Heart right ventricle (tissue), 16 donors: ENCODE results near the gene CARMIL1. TPM values are rescaled to one million over a fixed set of nuclear protein-coding genes. Genes with fewer than 3 reads are reported as not detected.

Source experiments
- ATAC-seq, 8 donors: fragments of 200-7000 bp; cut with Tn5 transposase; one replicate each; pipeline ENCODE4 v1.9.1; 2020; ENCODE audit warnings: mild to moderate bottlenecking in 8 of 8, moderate library complexity in 8 of 8, moderate number of reproducible peaks in 1 of 8
- DNase-seq, 2 donors: peaks; one replicate each; pipeline ENCODE4 v3.0.0-alpha.2; 2020
- H3K27ac ChIP-seq, 10 donors: fragments of 200-600 bp; sonication (generic) in 2 of 10; one replicate each; pipeline versions ENCODE4 v1.5.0 to v1.8.0; 2020 to 2022; ENCODE audit warnings: mild to moderate bottlenecking in 3 of 10
- H3K27me3 ChIP-seq, 7 donors: fragments of 200-600 bp; one replicate each; pipeline ENCODE4 v1.8.0; 2021 to 2022; ENCODE audit warnings: mild to moderate bottlenecking in 2 of 7
- H3K36me3 ChIP-seq, 9 donors: fragments of 200-600 bp; sonication (generic) in 1 of 9; one replicate each; pipeline versions ENCODE4 v1.5.0 to v1.8.0; 2020 to 2022; ENCODE audit warnings: mild to moderate bottlenecking in 2 of 9
- H3K4me1 ChIP-seq, 9 donors: fragments of 200-600 bp; sonication (generic) in 1 of 9; one replicate each; pipeline versions ENCODE4 v1.5.0 to v1.8.0; 2020 to 2022; ENCODE audit warnings: mild to moderate bottlenecking in 4 of 9
- H3K4me3 ChIP-seq, 10 donors: fragments of 200-600 bp; sonication (generic) in 2 of 10; one replicate each; pipeline versions ENCODE4 v1.5.0 to v1.8.0; 2020 to 2022; ENCODE audit warnings: mild to moderate bottlenecking in 7 of 10, moderate library complexity in 2 of 10
- H3K9me3 ChIP-seq, 11 donors: fragments of 200-600 bp in 10 of 11; sonication (generic) in 2 of 11; one replicate each; pipeline versions ENCODE4 v1.5.0 to v1.8.0; 2013 to 2022; ENCODE audit warnings: mild to moderate bottlenecking in 2 of 11, control low read depth in 1 of 11, moderate library complexity in 1 of 11
- WGBS, 2 donors: extraction: QIAGEN DNeasy Blood & Tissue Kit; methylation state at CpG; one replicate each; pipeline ENCODE4 v1.1.7; 2013; ENCODE audit warnings: inconsistent platforms in 1 of 2; 5-methylcytosine and 5-hydroxymethylcytosine counted together
- intact Hi-C, 10 donors: fragments of 100-400 bp; cut with DNase I; formaldehyde crosslinking; loops; one replicate each; pipeline versions ENCODE4 v1.11.1 to v1.14.2; 2022
- polyA plus RNA-seq, 2 donors: library from polyadenylated mRNA; stranded (reverse); fragments of 200-250 nt; gene quantifications; one replicate each; pipeline ENCODE4 v1.2.3, GENCODE V29; 2013
- total RNA-seq, 10 donors: library from RNA; stranded (reverse); fragmentation: NEBNext Ultra II Directional in 3 of 10; extraction: Animal tissue kit (Norgen Biotek cat#: 25700) in 3 of 10; gene quantifications; one replicate each; pipeline versions ENCODE4 v1.2.1 to v1.2.4, GENCODE V29; 2021 to 2023
- TF ChIP-seq, protein P1 (sequence below), 9 donors: fragments of 200-600 bp; sonication (generic) in 2 of 9; IDR thresholded peaks; one replicate each; pipeline versions ENCODE4 v1.5.0 to v1.8.0; 2021 to 2022; ENCODE audit warnings: antibody characterized with exemption in 9 of 9, mild to moderate bottlenecking in 5 of 9, moderate library complexity in 1 of 9
- donor health status: Arrhythmogenic right ventricular cardiomyopathy.
- donor health status: ischemic (EF 13 %, LVEDD 7.1; RV severe dilation, severe dysfunction).
- donor health status: healthy with polysubstance abuse.
- donor health status: DM: no; HTN: yes; CAD: no.
- donor health status: DM: no; HTN: no; CAD: no.
- donor health status: ischemic (EF 25% LVEDD 6.9; RV normal size, moderate dysfunction).
- donor health status: ischemic (EF 25% LVEDD 5.7; RV mildly dilated, moderate dysfunction).
- donor health status: healthy.
- donor health status: DM: yes; HTN: yes; CAD: no.
- donor health status: Ischemic cardiomyopathy.
- donor health status: ischemic (EF 35%, LVEDD 5.7; RV mildly dilated, moderate dysfunction).
- donor health status: nonischemic (EF 11% LVEDD 7.7; RV severe dilation, severe dysfunction).
- donor health status: DM: yes; HTN: yes; CAD: no.
- donor health status: PGD.
- donor health status: ischemic (EF 29% LVEDD 5.4; RV normal size, mild dysfunction).
- donor health status: nonischemic (EF 23%, LVEDD 6.1; RV moderate dilation, normal function).

The CARMIL1 gene
- total and polyA plus RNA-seq, 12 donors = 1.2 to 10.3 (median 4.1) TPM

DNA sequence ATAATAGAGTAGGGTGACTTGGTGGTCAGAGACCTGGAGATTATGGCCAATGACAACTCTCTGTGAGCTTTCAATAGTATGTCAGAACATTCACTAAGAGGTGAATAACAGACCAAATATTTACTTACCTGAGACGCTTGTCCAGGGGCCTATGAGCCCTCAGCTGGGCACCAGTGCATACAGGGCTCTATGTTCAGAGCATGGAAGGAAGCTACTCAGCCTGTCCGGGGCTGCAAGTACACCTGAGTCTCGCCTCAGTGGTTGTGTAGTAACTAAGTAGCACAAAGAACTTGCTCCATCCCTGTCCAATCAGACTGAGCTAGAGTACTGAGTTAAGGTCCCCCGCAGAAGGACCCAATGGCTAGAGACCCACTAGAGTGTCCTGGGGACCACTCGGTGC, 361.3 kb downstream of the CARMIL1 start:
- ATAC-seq (no peak), DNase-seq (no peak)
- Histone ChIP-seq H3K27me3 (peaks cover 0 to 47% (median 19%) of the 10 kb centered on the region in 7 donors), H3K9me3 (peaks cover 0 to 3% (median 0%) of the 10 kb centered on the region in 11 donors), H3K4me1 (no peaks in the 10 kb centered on the region), H3K36me3 (no peaks in the 10 kb centered on the region), H3K27ac (no peak overlapping the region), H3K4me3 (no peak overlapping the region)
- intact Hi-C loops = no loop called here
- TF ChIP-seq, protein P1, sequence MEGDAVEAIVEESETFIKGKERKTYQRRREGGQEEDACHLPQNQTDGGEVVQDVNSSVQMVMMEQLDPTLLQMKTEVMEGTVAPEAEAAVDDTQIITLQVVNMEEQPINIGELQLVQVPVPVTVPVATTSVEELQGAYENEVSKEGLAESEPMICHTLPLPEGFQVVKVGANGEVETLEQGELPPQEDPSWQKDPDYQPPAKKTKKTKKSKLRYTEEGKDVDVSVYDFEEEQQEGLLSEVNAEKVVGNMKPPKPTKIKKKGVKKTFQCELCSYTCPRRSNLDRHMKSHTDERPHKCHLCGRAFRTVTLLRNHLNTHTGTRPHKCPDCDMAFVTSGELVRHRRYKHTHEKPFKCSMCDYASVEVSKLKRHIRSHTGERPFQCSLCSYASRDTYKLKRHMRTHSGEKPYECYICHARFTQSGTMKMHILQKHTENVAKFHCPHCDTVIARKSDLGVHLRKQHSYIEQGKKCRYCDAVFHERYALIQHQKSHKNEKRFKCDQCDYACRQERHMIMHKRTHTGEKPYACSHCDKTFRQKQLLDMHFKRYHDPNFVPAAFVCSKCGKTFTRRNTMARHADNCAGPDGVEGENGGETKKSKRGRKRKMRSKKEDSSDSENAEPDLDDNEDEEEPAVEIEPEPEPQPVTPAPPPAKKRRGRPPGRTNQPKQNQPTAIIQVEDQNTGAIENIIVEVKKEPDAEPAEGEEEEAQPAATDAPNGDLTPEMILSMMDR (IDR thresholded peaks at IDR 0.05) = no peak
- WGBS, 2 donors = 85 to 90% methylated on average over 5 of the region's 5 CpGs

DNA sequence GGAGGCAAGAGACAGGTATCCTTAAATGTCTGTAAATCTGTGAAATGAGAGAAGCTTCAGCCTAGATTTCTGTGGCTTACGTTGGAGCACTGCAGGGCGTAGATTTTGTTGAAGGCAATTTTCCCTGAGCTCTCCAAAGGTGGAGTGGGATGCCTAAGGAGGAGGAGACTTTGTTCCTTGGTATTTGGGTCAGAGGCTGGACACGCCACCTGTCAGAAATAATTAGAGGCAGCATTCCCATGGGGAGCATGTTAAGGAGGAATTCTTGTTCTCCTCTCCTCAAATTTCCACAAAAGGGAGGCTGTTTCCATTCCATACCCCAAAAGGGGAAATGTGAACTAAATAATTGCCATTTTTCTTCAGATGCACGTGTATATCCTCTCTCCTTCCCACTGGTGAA, 361.7 kb downstream of the CARMIL1 start:
- H3K4me1 ChIP-seq = no peaks in the 10 kb centered on the region
- H3K36me3 ChIP-seq = no peaks in the 10 kb centered on the region
- no peak overlapping the region for H3K4me3 ChIP-seq
- intact Hi-C loops = no loop called here
- peaks cover 0 to 3% (median 0%) of the 10 kb centered on the region in 11 donors for H3K9me3 ChIP-seq
- H3K27ac ChIP-seq = no peak overlapping the region
- 73 to 75% methylated on average over 4 of the region's 4 CpGs for WGBS, 2 donors
- H3K27me3 ChIP-seq = peaks cover 0 to 47% (median 19%) of the 10 kb centered on the region in 7 donors
- no peak for DNase-seq
- TF ChIP-seq, protein P1 (IDR thresholded peaks at IDR 0.05) = no peak
- ATAC-seq = no peak

DNA sequence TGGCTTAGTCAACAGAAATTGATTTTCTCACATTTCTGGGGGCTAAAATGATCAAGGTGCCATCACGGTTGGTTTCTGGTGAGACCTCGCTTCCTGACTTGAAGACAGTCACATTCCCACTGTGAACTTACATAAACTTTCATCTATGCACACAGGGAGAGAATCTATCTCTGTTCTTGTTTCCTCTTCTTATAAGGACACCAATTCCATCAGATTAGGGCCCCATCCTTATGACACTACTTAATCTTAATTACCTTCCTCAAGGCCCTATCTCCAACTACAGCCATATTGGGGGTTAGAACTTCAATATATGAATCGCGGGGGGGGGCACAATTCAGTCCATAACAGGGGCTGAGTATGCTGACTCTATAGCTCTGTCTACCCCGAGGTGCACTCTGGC, 362.2 kb downstream of the CARMIL1 start:
- DNase-seq (no peak), ATAC-seq (no peak)
- H3K36me3 ChIP-seq = no peaks in the 10 kb centered on the region
- intact Hi-C loops = no loop called here
- H3K4me1 ChIP-seq = no peaks in the 10 kb centered on the region
- peaks cover 0 to 47% (median 19%) of the 10 kb centered on the region in 7 donors for H3K27me3 ChIP-seq
- TF ChIP-seq, protein P1 (IDR thresholded peaks at IDR 0.05) = no peak
- H3K9me3 ChIP-seq = peaks cover 0 to 3% (median 0%) of the 10 kb centered on the region in 11 donors
- WGBS, 2 donors = 68 to 73% methylated on average over 5 of the region's 5 CpGs
- H3K4me3 ChIP-seq = no peak overlapping the region
- H3K27ac ChIP-seq = no peak overlapping the region

DNA sequence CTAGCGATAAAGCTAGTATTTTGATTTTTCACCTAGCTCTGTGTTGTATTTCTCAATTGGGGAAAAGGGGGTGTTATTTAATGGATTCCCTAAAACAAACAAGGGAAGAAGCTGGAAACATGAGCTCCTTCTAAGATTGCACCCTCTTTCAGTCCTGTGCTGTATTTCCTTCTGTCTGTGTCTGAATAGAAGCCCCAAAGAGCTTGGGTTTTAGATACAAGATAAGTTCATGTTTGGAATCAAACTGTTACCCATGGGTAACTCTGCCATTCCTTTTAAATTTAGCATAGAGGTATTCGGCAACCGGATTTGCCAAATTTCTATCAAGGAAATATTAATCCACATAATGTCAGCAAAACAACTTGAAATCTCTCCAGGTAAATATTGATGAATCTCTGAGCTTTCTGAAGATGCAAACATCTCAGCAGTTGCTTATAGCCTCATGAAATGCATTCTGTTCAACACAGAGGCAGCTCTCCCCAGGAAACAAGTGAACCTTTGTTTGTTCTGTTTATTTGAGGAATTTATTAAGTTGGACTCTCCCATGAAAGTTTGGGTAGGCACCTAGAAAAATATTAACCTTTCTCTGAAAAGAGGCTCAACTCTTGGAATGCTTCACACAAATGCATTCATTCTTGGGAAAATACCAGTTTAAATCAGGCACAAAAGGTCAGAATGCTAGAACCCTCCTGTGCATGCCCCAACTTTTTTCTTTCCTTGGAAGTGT, 362.9 kb downstream of the CARMIL1 start:
- Histone ChIP-seq H3K9me3 (peaks cover 0 to 3% (median 0%) of the 10 kb centered on the region in 11 donors), H3K4me1 (no peaks in the 10 kb centered on the region), H3K4me3 (no peak overlapping the region), H3K27me3 (peaks cover 0 to 47% (median 19%) of the 10 kb centered on the region in 7 donors), H3K36me3 (no peaks in the 10 kb centered on the region), H3K27ac (no peak overlapping the region)
- TF ChIP-seq, protein P1 (IDR thresholded peaks at IDR 0.05) = no peak
- intact Hi-C loops = no loop called here
- DNase-seq = no peak
- WGBS, 2 donors = 92 to 93% methylated on average over 3 of the region's 3 CpGs
- ATAC-seq = no peak
